ENCODE measurements around the gene MAPRE3.
A peak's percentile ranks its signal among the peaks of the same experiment; 100 is the strongest.

The MAPRE3 gene

DNA sequence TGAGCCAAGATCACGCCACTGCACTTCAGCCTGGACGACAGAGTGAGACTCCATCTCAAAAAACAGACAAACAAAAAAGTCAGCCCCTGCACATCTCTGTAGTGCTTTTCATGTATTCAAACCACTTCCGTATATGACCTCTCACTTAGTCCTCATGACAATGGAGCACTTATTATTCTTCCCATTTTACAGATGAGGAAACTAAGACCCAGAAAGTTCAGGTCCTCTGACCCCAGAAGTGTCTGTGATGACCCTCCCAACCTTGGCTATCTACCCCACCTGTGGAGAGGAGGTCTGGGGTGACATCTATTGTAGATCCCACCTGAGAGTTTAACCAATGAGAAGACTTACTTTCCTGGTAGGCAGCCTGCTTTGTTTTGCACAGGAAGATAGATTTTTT is 21.6 kb upstream of the MAPRE3 start:
- no peak for DNase-seq

DNA sequence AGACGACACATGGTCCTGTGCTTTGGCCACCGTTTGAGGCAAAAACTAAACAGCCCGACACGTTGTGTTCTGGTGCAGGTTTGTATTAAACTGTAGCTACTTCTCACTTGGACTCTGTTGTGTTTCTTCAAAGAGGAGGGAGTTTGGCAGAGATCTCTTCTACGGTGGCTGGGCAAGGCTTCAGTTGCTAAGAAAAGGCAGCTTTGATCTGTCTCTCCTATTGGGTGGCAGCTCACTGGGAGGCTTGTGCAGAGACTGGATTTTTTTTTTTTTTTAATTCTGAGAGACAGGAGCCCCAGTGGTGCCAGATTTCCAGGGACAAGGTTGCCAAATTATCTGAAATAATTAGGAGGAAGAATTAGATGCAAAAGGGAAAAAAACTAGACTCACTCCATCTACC is 20.2 kb upstream of the MAPRE3 start:
- peak in 3 of 56 donors; percentile 16 to 31 (median 19) for DNase-seq

DNA sequence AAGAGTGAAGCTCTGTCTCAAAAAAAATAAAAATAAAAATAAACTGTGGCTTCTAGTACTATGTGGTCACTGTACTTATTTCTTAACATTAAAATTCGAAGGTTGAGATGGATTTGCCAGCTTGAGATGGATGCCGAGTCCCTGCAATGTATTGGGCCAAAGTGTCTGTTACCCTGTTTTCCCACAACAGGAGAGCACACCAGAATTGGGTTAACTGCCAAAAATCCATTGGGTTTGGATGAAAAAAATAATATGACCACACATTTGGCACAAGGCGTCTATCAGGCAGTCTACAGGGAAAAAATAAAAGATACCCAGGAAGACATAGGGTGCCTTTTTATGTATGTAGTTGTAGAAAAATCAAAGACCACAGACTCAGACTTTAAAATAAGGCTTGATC is 19.2 kb upstream of the MAPRE3 start:
- no peak for DNase-seq

DNA sequence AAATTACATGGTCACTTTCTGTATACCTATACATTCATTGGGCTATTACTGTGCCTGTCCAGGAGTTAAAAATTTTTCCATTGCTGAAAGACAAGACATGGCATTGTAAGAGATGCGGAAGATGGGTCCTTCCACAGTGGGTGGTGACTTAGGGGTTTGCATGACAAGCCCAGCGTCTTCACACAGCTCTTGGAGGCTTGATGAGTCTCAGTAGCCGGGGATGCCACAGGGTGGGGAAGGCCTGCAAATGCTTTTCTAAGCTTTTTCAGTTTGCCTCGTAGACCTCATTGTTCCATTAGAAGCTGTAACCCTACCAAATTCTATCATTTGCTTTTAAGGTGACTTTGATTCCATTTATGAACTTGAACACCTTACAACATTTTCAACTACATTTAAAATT is 18.1 kb upstream of the MAPRE3 start:
- no peak for DNase-seq

DNA sequence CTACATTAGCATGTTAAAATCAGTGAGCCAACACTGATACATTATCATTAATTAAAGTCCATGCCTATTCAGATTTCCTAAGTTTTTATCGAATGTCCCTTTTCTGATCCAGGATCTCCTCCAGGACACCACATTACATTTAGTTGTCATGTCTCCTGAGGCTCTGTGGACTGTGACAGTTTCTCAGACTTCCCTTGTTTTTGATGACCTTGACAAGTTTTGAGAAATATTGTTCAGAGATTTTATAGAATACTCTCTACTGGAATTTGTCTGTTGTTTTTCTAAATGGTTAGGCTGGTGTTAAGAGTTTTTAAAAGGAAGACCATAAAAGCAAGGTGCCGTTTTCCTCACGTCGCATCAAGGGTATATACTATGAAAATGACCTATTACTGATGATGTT is 16.3 kb upstream of the MAPRE3 start:
- no peak for DNase-seq

GRCh38 chr2:26957041-26957440 is 13.4 kb upstream of the MAPRE3 start:
- DNase-seq = no peak

GRCh38 chr2:26957534-26957933 is 12.9 kb upstream of the MAPRE3 start:
- DNase-seq = no peak

DNA sequence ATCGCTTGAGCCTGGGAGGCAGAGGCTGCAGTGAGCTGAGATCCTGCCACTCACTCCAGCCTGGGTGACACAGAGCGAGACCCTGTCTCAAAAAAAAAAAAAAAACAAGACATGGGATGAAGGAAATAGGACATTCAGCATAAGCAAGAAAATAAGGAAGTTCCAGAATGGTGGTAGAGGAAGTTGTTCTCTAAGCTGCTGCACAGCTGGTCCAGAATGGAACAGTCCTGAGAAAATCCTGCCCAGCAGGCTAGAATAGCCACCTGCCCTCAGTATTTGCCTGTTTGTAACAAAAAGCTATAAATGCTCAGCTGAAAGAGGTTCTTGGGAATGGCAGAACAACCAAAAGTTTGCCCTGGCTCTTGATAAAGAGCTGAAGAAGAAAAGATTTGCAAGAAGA is 11.1 kb upstream of the MAPRE3 start:
- DNase-seq = no peak

- DNase-seq = no peak
These were observed 5.8 kb upstream of the MAPRE3 start for GRCh38 chr2:26964446-26965130.

GRCh38 chr2:26968001-26968400 is 2.4 kb upstream of the MAPRE3 start:
- DNase-seq = no peak

DNA sequence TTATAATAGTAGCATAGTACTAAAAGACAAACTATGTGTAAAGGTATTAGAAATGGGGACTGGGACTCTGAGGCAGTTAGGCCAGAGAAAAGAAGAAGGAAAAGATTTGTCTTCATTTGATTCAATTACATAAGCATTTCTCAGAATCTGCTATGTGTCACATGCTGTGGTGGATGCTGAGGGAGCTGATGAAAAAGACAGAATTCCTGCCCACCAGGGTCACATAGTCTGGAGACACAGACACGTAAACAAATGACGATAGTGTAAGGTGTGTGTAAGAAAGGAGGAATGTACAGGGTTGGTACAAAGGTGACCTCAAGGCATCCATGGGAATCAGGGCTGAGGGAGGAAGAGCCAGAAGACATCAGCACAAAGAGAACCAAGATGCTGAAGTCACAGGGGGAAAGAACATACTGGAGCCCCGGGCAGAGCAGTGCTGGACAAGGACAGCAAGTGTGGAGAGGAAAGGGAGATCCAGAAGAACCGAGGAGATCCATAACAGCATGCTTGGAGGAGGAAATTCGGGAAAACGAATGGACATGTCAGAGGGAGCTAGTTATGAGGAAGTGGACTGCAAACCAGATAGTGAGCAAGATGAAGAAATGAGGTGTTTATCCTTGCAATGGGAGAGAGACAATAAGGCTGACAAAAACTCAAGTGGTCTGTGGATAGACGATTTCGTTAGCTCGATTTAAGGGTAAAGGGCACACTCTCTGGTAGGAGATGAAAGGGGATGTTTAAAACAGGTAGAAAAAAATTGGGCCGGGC is 1.2 kb upstream of the MAPRE3 start:
- no peak for DNase-seq

DNA sequence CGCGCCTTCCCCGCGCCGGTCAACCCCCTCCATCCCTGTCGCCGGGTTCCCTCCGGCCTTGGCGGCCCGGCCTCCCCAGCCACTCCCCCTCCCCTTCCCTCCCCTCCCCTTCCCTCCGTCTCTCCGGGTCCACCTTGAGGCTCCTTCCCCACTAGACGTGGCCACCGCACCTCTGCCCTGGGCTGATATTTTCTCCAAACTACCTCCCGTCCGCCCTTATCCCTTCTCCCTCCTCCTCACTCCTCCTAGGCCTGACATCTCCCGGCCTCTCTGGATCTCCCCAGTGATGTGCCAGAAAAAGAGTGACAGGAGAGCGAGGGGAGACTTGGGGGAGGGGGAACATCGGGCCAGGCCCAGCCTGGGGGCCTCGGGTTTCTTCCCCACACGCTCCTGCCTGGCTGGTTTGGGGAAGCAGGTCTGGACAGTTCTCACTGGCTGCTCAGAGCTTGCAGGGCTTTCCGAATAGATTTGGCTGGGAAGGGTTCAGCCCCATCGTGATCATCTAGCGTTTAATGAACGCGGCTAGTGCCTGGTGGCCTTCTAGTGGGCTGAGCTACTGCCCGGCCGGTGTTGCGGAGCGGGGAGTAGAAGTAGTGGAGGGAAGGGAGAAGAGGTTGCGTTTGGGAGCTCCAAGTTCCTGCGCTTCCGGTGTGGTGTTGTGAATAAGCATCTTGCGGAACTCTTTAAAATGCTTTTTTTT is 641 bp downstream of the MAPRE3 start:
- peak in 6 of 56 donors; percentile 17 to 81 (median 46) for DNase-seq

GRCh38 chr2:26971911-26972786 is 1.7 kb downstream of the MAPRE3 start:
- DNase-seq = no peak

GRCh38 chr2:26974352-26974751 is 3.9 kb downstream of the MAPRE3 start:
- DNase-seq = no peak

- DNase-seq = no peak
These were observed 4.7 kb downstream of the MAPRE3 start for GRCh38 chr2:26975102-26975501.

DNA sequence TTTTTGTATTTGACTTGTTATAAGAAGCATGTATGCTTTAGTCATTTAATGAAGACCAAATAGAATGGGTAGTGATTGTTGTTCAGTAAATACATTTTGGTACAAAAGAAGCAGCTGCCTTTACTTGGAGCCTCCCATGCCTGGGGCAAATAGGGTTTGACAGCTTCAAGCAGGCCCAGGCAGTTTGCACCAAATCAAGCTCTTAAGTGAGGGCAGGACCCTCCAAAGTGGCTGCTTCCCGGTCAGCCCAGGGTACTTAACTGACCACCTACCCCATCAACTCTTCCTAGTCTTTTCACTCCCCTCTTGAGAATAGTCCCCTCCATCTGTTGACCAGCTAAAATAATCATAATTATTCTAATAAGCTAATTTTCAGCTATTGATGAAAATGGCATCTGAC is 5.2 kb downstream of the MAPRE3 start:
- DNase-seq = no peak

DNA sequence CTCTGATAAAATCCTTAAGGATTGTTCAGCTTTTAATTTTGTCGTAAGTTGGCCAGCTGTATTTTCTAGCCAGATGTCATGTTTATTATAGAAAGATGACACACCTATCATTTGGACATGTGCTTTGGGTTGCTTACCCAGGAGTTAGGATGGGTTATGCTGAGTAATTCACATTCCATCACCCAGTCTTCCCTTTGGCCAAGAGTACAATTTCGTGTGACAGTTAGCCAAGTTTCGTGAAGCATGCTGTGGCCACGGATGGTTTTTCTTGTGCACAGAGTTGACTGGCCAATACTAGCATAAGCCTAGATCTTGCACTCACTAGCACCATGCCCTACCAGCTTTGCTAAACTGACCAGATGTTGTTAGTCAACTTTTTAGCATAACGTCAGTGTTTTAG is 5.8 kb downstream of the MAPRE3 start:
- DNase-seq = no peak

DNA sequence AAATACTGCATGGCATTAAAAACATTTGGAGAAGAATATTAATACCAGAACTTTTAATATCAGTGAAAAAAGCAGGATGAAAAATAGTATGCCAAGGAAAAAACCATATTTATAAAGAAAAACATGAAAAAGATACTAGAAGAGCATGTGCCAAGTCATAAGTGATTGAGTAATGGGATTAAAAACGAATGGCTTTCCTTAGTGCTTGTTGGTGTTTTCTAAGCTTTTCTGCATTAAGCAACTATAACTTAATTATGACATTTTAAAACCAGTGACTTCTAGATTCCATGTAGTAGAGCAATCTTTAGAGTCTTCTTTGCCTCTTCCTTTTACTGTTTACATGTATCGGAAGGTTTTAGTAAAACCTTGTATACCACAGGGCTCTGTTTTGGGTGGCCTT is 6.6 kb downstream of the MAPRE3 start:
- no peak for DNase-seq

- no peak for DNase-seq
These were observed 7.7 kb downstream of the MAPRE3 start for GRCh38 chr2:26978061-26978596.

GRCh38 chr2:26979741-26980140 is 9.3 kb downstream of the MAPRE3 start:
- no peak for DNase-seq

DNA sequence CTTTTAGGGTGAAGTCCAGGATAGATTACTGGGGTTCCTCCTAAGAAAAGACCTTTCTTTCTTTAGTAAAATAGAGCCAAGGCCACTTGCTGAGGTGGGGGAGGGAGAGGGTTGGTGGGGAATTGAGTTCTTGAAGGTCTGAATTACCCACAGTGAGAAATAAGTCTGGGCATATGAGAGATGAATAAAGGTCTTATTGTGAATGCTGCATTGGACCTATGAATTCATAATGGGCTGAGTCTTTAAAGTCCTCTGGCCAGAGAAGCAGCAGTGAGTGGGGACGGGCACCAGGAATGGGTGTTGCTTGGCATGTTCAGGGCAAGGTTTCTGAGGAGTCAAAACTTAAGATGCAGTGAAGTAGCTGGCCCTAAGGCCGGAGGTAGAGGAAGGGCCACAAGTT is 10.5 kb downstream of the MAPRE3 start:
- DNase-seq = no peak
